Measurements from ENCODE around the gene EFNA5.

DNA sequence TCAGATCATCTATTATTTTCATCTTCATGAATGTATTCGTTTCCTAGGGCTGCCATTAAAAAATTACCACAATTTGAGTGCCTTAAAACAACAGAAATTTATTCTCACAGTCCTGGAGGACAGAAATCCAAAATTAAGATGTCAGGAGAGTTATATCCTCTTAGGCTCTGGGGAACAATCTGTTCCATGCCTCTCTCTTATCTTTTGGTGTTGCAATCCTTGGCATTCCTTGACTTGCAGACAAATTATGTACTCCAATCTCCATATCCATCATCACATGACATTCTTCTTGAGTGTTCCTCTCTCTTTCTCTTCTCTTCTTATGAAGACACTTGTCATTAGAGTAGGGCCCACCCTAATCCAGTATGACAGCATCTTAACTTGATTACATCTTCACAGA is 339.4 kb downstream of the EFNA5 start:
- TF ChIP-seq CTCF (optimal IDR thresholded peaks at IDR 0.05 in 1 of 3, IDR thresholded peaks at IDR 0.05 in 1 of 3, conservative IDR thresholded peaks at IDR 0.05 in 1 of 3; ENCODE audit: extremely low read depth in 1 of 3, insufficient read depth in 2 of 3, low read length in 3 of 3) (no peak), EZH2 (IDR thresholded peaks at IDR 0.05; ENCODE audit: low read length) (no peak)

All from keratinocyte (primary cell).